H54 (cell line): Measurements from ENCODE around the gene GPR108.

Source experiments
- DNase-seq: peaks from one replicate; pipeline ENCODE4 v3.0.0; 2011; ENCODE audit warnings: low spot score, mixed read lengths; ENCODE audit not compliant: insufficient read length
- FAIRE-seq: peaks from 3 replicates; lab custom pipeline; 2011; peaks lifted over from hg19 to GRCh38; lab: Jason Lieb, UNC
- POLR2A ChIP-seq: IDR thresholded peaks from 2 replicates; pipeline ENCODE4 v1.6.1; 2011; ENCODE audit warnings: low read depth, mild to moderate bottlenecking, low read length

The GPR108 gene

GRCh38 chr19:6685962-6686627 lies 51.3 kb downstream of the GPR108 start:
- FAIRE-seq (no peak), DNase-seq (no peak)
- no peak for TF ChIP-seq POLR2A

- TF ChIP-seq POLR2A: no peak
- DNase-seq (no peak), FAIRE-seq (no peak)
These were observed 51.9 kb downstream of the GPR108 start for GRCh38 chr19:6685482-6685881.

- FAIRE-seq (no peak), DNase-seq (no peak)
- no peak for TF ChIP-seq POLR2A
These were observed 53.4 kb downstream of the GPR108 start for GRCh38 chr19:6683971-6684370.

- TF ChIP-seq POLR2A: no peak
- FAIRE-seq: no peak
- DNase-seq: no peak
These were observed 54.7 kb downstream of the GPR108 start for GRCh38 chr19:6682607-6683128.

GRCh38 chr19:6680141-6680540 lies 57.2 kb downstream of the GPR108 start:
- DNase-seq: no peak
- no peak for TF ChIP-seq POLR2A
- FAIRE-seq: no peak
